ENCODE data around the gene HRAS.

HRAS gene

DNA sequence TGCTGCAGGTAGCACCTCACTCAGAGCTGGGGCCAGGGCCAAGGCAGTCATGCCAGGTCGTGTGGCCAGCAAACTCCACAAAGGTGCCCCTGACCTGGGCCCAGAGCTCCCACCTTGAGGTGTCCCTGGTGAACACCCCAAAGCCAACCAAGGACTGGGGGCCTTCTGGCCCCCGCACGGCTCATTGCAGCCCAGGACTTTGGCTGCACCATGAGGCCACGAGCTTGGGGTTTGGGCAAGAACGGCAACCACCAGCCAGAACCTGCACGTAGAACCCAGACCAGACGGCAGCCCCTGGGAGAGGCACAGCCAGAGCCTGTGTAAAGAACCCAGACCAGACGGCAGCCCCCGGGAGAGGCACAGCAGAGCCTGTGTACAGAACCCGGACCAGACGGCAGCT is 9.8 kb upstream of the HRAS start:
- in situ Hi-C loops (cut with HindIII; ENCODE audit: low sequenced_read_pairs), result no loop called here
- TF ChIP-seq, protein P1, sequence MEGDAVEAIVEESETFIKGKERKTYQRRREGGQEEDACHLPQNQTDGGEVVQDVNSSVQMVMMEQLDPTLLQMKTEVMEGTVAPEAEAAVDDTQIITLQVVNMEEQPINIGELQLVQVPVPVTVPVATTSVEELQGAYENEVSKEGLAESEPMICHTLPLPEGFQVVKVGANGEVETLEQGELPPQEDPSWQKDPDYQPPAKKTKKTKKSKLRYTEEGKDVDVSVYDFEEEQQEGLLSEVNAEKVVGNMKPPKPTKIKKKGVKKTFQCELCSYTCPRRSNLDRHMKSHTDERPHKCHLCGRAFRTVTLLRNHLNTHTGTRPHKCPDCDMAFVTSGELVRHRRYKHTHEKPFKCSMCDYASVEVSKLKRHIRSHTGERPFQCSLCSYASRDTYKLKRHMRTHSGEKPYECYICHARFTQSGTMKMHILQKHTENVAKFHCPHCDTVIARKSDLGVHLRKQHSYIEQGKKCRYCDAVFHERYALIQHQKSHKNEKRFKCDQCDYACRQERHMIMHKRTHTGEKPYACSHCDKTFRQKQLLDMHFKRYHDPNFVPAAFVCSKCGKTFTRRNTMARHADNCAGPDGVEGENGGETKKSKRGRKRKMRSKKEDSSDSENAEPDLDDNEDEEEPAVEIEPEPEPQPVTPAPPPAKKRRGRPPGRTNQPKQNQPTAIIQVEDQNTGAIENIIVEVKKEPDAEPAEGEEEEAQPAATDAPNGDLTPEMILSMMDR (IDR thresholded peaks at IDR 0.05; ENCODE audit: low read depth, low read length, missing control alignments), result no peak
- DNase-seq (ENCODE audit: low read depth), result no peak
- H3K4me3 ChIP-seq (ENCODE audit: low read depth, low read length), result no peak overlapping the region

DNA sequence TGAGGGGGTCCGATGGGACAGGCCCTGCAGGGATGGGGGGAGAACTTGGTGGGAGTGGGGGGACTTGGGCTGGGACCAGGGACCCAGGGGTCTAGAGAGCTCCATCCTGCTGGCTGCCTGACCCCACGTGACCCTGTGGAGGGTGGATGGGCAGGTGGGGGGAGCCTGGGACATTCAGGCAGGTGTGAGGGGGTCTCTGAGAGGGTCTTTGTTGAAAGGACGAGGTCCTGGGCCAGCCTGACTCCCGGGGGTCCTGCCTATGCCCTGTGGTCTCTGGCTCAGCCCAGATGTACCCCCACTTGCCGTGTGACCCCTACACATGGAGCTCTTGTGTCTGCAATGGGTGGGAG is 9.4 kb upstream of the HRAS start:
- in situ Hi-C loops (cut with HindIII; ENCODE audit: low sequenced_read_pairs), result no loop called here
- H3K4me3 ChIP-seq (ENCODE audit: low read depth, low read length), result no peak overlapping the region
- no peak for DNase-seq (ENCODE audit: low read depth)
- TF ChIP-seq, protein P1 (IDR thresholded peaks at IDR 0.05; ENCODE audit: low read depth, low read length, missing control alignments), result no peak

DNA sequence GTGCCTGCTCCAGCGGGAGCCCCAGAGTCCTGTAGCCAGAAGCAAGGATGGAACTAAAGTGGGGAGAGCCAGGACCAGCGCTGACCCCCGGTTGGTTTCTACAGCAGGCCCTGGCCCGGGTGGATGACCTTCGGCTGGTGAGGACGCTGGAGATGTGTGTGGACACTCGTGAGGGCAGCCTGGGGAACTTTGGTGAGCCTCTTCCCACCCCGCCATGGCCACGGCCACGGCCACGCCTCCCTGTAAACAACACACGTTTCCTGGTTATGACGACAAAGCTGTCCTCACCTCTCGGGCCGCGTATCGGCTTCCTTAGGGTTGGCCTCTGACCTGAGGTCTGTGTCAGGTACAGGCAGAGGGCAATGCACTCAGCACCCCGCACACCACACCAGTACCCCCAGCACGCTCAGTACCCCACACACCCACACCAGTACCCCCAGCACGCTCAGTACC is 6.1 kb upstream of the HRAS start:
- TF ChIP-seq, protein P1 (IDR thresholded peaks at IDR 0.05; ENCODE audit: low read depth, low read length, missing control alignments), result no peak
- no peak overlapping the region for H3K4me3 ChIP-seq (ENCODE audit: low read depth, low read length)
- in situ Hi-C loops (cut with HindIII; ENCODE audit: low sequenced_read_pairs), result no loop called here
- no peak for DNase-seq (ENCODE audit: low read depth)

DNA sequence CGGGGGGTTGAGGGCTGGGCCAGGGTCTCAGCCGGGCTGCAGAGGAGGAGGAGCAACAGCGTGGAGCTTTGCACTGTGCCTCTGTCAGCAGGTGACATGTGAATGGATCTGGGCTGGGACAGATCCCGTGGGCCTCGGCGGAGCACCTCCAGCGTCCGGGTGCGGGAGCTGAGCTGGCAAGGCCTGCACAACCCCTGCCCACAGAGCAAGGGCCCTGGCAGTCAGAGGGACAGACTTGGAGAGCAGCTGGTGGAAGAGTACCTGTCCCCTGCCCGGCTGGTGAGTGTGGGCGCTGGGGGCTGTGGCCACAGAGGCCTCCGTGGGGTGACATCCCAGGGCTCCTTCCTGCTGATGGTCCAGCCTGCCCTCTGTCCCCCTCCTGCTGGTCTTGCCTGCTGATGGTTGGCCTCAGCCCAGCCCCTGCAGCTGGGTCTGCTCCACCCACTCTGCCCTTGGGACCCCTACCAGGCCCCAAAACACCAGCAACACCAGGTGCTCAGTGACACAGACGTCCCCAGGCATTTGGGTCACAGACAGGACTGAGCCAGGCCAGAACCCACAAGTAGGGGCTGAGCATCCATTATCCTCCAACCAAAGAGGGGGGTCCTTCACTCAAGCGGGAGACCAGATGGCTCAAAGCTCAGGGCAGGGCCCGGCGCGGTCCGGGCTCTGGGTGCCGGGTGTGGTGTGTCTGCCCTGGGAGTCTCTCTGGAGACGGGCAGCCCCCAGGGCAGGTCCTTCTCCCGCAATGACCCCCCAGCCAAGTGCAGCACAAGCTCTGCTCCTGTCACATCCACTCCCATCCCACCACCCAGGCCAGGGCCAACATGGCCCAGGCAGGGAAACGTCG is 5.4 kb upstream of the HRAS start:
- H3K4me3 ChIP-seq (ENCODE audit: low read depth, low read length), result no peak overlapping the region
- in situ Hi-C loops (cut with HindIII; ENCODE audit: low sequenced_read_pairs), result no loop called here
- TF ChIP-seq, protein P1 (IDR thresholded peaks at IDR 0.05; ENCODE audit: low read depth, low read length, missing control alignments), result no peak
- DNase-seq (ENCODE audit: low read depth), result no peak

DNA sequence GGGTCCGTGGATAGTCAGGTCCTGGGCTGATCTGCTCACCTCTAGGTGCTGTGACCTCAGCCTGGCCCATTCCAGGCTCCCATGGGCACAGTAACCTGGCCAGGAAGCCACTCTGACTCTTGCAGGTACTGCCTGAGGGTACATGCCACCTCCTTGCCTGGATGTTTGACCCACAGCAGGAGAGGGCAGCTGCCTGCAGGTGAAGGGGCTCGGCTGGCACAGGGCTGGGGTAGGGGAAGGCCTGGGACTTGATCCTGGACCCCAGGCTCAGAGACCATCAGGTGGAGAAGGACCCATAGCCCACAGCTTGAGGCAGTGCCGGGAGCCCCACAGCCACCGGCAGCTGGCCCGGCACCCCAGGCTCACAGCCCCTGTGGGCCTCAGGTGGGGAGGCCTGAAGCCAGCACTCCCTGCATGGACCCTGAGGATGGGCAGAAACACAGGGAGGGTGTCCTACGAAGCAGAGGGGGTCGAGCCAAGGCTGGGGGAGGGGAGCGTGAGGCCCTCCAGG is 4.7 kb upstream of the HRAS start:
- in situ Hi-C loops (cut with HindIII; ENCODE audit: low sequenced_read_pairs), result no loop called here
- no peak overlapping the region for H3K4me3 ChIP-seq (ENCODE audit: low read depth, low read length)
- TF ChIP-seq, protein P1 (IDR thresholded peaks at IDR 0.05; ENCODE audit: low read depth, low read length, missing control alignments), result no peak
- no peak for DNase-seq (ENCODE audit: low read depth)

DNA sequence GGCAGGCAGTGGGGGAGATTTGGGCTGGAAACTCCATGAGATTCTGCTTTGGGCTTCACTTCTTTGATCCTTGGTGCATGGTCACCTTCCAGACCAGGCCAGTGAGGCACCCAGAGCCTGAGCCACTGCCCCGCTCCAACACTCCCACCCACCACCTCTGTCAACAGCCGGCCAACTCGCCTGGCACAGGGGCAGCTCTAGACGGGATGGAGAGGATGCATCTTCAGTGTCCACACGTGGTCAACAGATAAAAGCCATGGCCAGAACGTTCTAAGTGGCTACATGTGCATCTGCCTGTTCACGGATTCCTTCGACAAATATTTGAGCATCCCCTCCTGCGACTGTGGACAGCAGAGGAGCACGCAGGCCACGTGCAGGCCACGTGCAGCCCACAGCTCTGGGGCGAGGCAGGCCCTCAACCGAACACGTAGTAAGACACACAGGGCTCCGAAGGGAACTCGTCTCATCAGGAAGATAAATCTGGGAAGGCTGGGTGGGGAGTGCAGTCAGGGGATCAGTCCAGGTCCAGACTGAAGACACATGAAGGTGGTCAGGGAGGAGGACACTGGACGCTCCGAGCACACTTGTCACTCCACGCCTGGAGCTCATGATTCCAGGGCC is 3.2 kb upstream of the HRAS start:
- H3K4me3 ChIP-seq (ENCODE audit: low read depth, low read length), result no peak overlapping the region
- no peak for DNase-seq (ENCODE audit: low read depth)
- TF ChIP-seq, protein P1 (IDR thresholded peaks at IDR 0.05; ENCODE audit: low read depth, low read length, missing control alignments), result no peak
- in situ Hi-C loops (cut with HindIII; ENCODE audit: low sequenced_read_pairs), result no loop called here

All from astrocyte of the cerebellum (primary cell).